HG02759 (cell line): ENCODE measurements around the gene APMAP.
"Not testable (repeated sequence)": the region's sequence is repeated elsewhere in the genome, so short reads cannot be mapped to it uniquely, and the experiment has no call there.

Experiments
- ATAC-seq: cut with Tn5 transposase; IDR thresholded peaks from one replicate; pipeline ENCODE4 v1.9.1; 2021; ENCODE audit warnings: mild to moderate bottlenecking, moderate library complexity; ENCODE audit not compliant: unreplicated experiment

Gene APMAP

GRCh38 chr20:24936526-24937407 lies 55.8 kb downstream of the APMAP start:
- no peak for ATAC-seq

GRCh38 chr20:24935766-24936525 lies 56.6 kb downstream of the APMAP start:
- ATAC-seq: no peak

- no peak for ATAC-seq
Measured at GRCh38 chr20:24935140-24935539, 57.4 kb downstream of the APMAP start.

- ATAC-seq: no peak
Measured at GRCh38 chr20:24934716-24935115, 57.8 kb downstream of the APMAP start.

GRCh38 chr20:24934101-24934661 lies 58.4 kb downstream of the APMAP start:
- no peak for ATAC-seq

GRCh38 chr20:24933266-24933908 lies 59.2 kb downstream of the APMAP start:
- ATAC-seq: no peak

- ATAC-seq: not testable (repeated sequence)
Measured at GRCh38 chr20:24931893-24932292, 60.7 kb downstream of the APMAP start.

GRCh38 chr20:24930724-24931688 lies 61.5 kb downstream of the APMAP start:
- ATAC-seq: not testable (repeated sequence)

- ATAC-seq: not testable (repeated sequence)
Measured at GRCh38 chr20:24929867-24930723, 62.5 kb downstream of the APMAP start.

- ATAC-seq: not testable (repeated sequence)
Measured at GRCh38 chr20:24929259-24929658, 63.3 kb downstream of the APMAP start.

GRCh38 chr20:24920706-24921105 lies 71.8 kb downstream of the APMAP start:
- not testable (repeated sequence) for ATAC-seq

- ATAC-seq: not testable (repeated sequence)
Measured at GRCh38 chr20:24919665-24920064, 72.9 kb downstream of the APMAP start.

GRCh38 chr20:24918579-24919566 lies 73.7 kb downstream of the APMAP start:
- no peak for ATAC-seq

- peak; percentile 84 for ATAC-seq
Measured at GRCh38 chr20:24917797-24918578, 74.6 kb downstream of the APMAP start.

- ATAC-seq: no peak
Measured at GRCh38 chr20:24917056-24917455, 75.5 kb downstream of the APMAP start.

- no peak for ATAC-seq
Measured at GRCh38 chr20:24916412-24916811, 76.1 kb downstream of the APMAP start.

GRCh38 chr20:24915892-24916291 lies 76.7 kb downstream of the APMAP start:
- no peak for ATAC-seq
